MG63 (cell line): Measurements from ENCODE around the gene ARL5C. TPM values are rescaled to one million over a fixed set of nuclear protein-coding genes. Genes with fewer than 3 reads are reported as not detected.
A peak's percentile ranks its signal among the peaks of the same experiment; 100 is the strongest.

Source experiments
- DNase-seq: peaks from one replicate; pipeline ENCODE4 v3.0.0-alpha.2; 2020
- H3K27me3 ChIP-seq: fragments of 250-450 bp; sonication (Bioruptor Pico); 2 replicates; pipeline ENCODE4 v1.5.1; 2020; ENCODE audit warnings: mild to moderate bottlenecking, moderate library complexity
- H3K36me3 ChIP-seq: fragments of 250-450 bp; sonication (Bioruptor Pico); 2 replicates; pipeline ENCODE4 v1.5.1; 2020; ENCODE audit warnings: mild to moderate bottlenecking, moderate library complexity
- H3K4me3 ChIP-seq: fragments of 250-450 bp; sonication (Bioruptor Pico); 2 replicates; pipeline ENCODE4 v1.5.1; 2020; ENCODE audit warnings: mild to moderate bottlenecking, moderate library complexity
- H3K9me3 ChIP-seq: fragments of 250-450 bp; sonication (Bioruptor Pico); 2 replicates; pipeline ENCODE4 v1.5.1; 2020; ENCODE audit warnings: mild to moderate bottlenecking, moderate library complexity
- total RNA-seq: library from RNA; depleted of rRNA; stranded (reverse); fragments of >200 nt; shearing (Covaris generic); gene quantifications from 2 replicates; pipeline ENCODE4 v1.2.3, GENCODE V29; 2014; ENCODE audit warnings: low replicate concordance

ARL5C gene
- total RNA-seq, 1 experiment from 2014 or later = not detected

DNA sequence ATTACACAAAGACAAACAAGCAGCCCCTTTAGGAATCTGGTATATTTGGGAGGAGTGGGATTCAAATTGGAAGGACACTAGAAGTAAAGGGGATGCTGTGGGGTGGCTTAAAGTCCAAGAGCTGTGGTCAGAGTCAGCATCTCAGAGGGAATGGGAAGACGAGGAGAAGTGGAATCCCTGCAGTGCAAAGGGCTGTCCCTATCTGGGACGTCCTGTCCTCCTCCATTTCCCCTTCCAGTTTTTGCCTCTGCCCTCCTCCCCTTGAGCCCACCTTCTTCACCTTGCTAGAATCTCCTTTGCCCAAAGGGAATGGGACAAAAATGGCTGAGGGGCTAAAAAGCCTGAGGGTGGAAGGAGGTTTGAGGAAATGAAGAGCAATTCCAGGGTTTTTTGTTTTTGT lies 10.3 kb downstream of the ARL5C start:
- no peak for DNase-seq
- Histone ChIP-seq H3K4me3 (peak overlapping the region; percentile 74), H3K27me3 (0 out of 2 replicates have a peak, but pooled peaks cover 2% of the 10 kb centered on the region), H3K9me3 (no peaks in the 10 kb centered on the region), H3K36me3 (0 out of 2 replicates have a peak, but pooled peaks cover 2% of the 10 kb centered on the region)

- Histone ChIP-seq H3K4me3 (peak overlapping the region; percentile 74), H3K9me3 (no peaks in the 10 kb centered on the region), H3K27me3 (0 out of 2 replicates have a peak, but pooled peaks cover 2% of the 10 kb centered on the region), H3K36me3 (0 out of 2 replicates have a peak, but pooled peaks cover 2% of the 10 kb centered on the region)
- DNase-seq = peak; percentile 79
Observed at GRCh38 chr17:39153599-39154051, 12.3 kb downstream of the ARL5C start.

- Histone ChIP-seq H3K36me3 (0 out of 2 replicates have a peak, but pooled peaks cover 2% of the 10 kb centered on the region), H3K9me3 (no peaks in the 10 kb centered on the region), H3K4me3 (peak overlapping the region; percentile 74; the same call in 1 of the 2 replicates), H3K27me3 (0 out of 2 replicates have a peak, but pooled peaks cover 2% of the 10 kb centered on the region)
- DNase-seq = no peak
Observed at GRCh38 chr17:39151943-39152818, 13.8 kb downstream of the ARL5C start.

GRCh38 chr17:39151150-39151942 lies 14.6 kb downstream of the ARL5C start, which contains the start of gene PLXDC1:
PLXDC1 (minus strand) TSS chr17:39151637; CDS start chr17:39151437, 200 bp downstream.
- Histone ChIP-seq H3K36me3 (0 out of 2 replicates have a peak, but pooled peaks cover 2% of the 10 kb centered on the region), H3K4me3 (no peak within 1 kb of the TSS), H3K9me3 (no peaks in the 10 kb centered on the region), H3K27me3 (no peaks in the 10 kb centered on the region)
- no peak for DNase-seq

- H3K9me3 ChIP-seq = no peaks in the 10 kb centered on the region
- 0 out of 2 replicates have a peak, but pooled peaks cover 2% of the 10 kb centered on the region for H3K36me3 ChIP-seq
- no peak for DNase-seq
- H3K4me3 ChIP-seq = no peak overlapping the region
- no peaks in the 10 kb centered on the region for H3K27me3 ChIP-seq
Observed at GRCh38 chr17:39150795-39151149, 15.2 kb downstream of the ARL5C start.

GRCh38 chr17:39150104-39150634 lies 15.8 kb downstream of the ARL5C start:
- H3K4me3 ChIP-seq = no peak overlapping the region
- no peak for DNase-seq
- H3K36me3 ChIP-seq = 0 out of 2 replicates have a peak, but pooled peaks cover 2% of the 10 kb centered on the region
- H3K27me3 ChIP-seq = no peaks in the 10 kb centered on the region
- no peaks in the 10 kb centered on the region for H3K9me3 ChIP-seq

- no peak for DNase-seq
- Histone ChIP-seq H3K4me3 (no peak overlapping the region), H3K27me3 (no peaks in the 10 kb centered on the region), H3K9me3 (no peaks in the 10 kb centered on the region), H3K36me3 (no peaks in the 10 kb centered on the region)
Observed at GRCh38 chr17:39147221-39148185, 18.5 kb downstream of the ARL5C start.

DNA sequence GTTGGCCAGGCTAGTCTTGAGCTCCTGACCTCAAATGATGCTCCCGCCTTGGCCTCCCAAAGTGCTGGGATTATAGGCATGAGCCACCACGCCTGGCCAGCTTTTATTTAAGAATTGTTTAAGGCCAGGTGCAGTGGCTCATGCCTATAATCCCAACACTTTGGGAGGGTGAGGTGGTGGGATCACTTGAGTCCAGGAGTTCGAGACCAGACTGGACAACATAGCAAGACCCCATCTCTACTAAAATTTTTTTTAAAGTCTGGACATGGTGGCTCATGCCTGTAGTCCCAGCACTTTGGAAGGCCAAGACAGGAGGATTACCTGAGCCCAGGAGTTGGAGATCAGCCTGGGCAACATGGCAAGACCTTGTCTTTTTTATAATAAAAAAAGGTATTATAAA lies 19.7 kb downstream of the ARL5C start:
- DNase-seq = no peak
- no peaks in the 10 kb centered on the region for H3K27me3 ChIP-seq
- H3K9me3 ChIP-seq = no peaks in the 10 kb centered on the region
- H3K4me3 ChIP-seq = no peak overlapping the region
- no peaks in the 10 kb centered on the region for H3K36me3 ChIP-seq

- Histone ChIP-seq H3K36me3 (no peaks in the 10 kb centered on the region), H3K27me3 (no peaks in the 10 kb centered on the region), H3K9me3 (no peaks in the 10 kb centered on the region), H3K4me3 (no peak overlapping the region)
- DNase-seq = no peak
Observed at GRCh38 chr17:39145143-39145542, 20.8 kb downstream of the ARL5C start.

DNA sequence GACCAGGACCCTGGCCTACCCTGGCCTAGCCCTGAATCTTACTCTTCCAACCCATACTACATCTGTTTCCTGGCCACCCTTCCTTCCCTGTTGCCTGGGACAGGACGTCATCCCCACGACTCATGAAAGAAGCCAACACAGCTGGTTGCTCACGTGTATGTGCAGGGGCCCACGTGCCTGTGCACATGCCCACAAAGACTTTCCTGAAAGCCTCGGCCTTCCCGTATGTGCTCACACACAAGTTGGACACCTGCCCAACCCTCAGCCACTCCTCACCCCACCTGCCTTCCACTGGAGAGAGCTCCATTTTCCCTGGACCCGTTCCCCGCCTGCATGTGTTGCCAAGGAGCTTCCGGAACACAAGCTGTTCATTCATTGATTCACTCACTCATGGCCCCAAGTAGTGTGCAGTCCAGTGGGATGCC lies 21.5 kb downstream of the ARL5C start:
- no peaks in the 10 kb centered on the region for H3K9me3 ChIP-seq
- H3K27me3 ChIP-seq = no peaks in the 10 kb centered on the region
- no peaks in the 10 kb centered on the region for H3K36me3 ChIP-seq
- no peak overlapping the region for H3K4me3 ChIP-seq
- DNase-seq = peak; percentile 91

- H3K9me3 ChIP-seq = no peaks in the 10 kb centered on the region
- DNase-seq = peak; percentile 75
- no peak overlapping the region for H3K4me3 ChIP-seq
- H3K27me3 ChIP-seq = no peaks in the 10 kb centered on the region
- no peaks in the 10 kb centered on the region for H3K36me3 ChIP-seq
Observed at GRCh38 chr17:39143552-39144093, 22.3 kb downstream of the ARL5C start.

DNA sequence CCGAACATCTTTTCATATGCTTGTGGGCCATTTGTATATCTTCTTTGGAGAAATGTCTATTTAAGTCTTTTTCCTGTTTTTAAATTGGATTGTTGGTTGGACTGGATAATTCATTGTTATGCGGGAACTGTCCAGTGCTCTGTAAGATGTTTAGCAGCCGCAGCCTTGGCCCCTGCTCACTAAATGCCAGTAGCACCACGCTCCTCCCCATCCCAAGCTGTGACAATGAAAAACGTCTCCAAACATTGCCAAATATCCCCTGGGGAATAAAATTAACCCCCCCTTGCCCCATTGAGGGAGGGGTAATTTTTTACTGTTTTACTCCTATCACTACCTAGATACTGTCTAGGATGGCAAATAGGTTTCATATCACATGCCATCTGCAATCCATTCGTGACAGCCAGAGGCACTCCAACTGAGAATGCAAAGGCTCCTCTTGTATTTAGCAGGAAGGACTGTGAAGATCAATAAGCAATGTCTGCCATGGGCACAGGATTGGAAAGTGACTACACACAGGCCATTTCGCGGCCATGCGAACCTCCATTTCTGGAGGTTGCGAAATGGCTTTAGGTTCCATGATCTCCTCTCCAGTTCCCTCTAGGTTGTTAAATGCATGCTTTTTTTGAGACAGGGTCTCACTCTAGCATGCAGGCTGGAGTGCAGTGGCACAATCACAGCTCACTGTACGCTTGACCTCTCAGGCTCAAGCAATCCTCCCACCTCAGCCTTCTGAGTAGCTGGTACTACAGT lies 23.9 kb downstream of the ARL5C start:
- no peaks in the 10 kb centered on the region for H3K9me3 ChIP-seq
- H3K27me3 ChIP-seq = no peaks in the 10 kb centered on the region
- no peaks in the 10 kb centered on the region for H3K36me3 ChIP-seq
- no peak for DNase-seq
- no peak overlapping the region for H3K4me3 ChIP-seq

DNA sequence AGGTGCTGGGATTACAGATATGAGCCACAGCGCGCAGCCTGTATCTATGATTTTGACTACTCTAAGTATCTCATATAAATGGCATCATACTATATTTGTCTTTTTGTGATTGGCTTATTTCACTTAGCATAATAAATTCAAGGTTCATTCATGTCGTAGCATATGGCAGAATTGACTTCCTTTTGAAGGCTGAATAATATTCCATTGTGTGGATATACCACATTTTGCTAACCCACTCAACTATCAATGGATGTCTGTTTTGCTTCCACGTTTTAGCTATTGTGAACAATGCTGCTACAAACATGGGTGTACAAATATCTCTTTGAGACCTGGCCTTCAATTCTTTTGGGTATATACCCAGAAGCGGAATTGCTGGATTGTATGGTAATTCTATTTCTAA lies 24.7 kb downstream of the ARL5C start:
- DNase-seq = no peak
- Histone ChIP-seq H3K4me3 (no peak overlapping the region), H3K27me3 (no peaks in the 10 kb centered on the region), H3K9me3 (no peaks in the 10 kb centered on the region), H3K36me3 (no peaks in the 10 kb centered on the region)

DNA sequence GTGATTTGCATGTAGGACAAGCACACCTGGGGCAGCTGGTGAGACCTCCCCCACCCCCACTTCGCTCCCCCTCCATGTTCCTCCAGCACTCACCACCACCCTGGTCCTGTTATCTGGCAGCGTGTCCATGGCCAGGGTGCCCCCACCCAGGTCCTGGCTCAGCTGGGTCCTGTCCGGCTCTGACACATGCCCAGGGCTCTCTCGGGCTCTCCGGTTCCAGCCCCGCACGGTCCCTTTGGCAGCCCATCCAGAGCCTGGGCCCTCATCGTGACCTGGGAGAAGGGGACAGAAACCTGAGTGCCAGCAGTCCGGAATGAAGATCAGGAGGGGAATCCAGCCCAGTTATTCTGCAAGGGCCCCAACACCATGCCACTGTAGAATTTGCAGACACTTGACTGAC lies 26.4 kb downstream of the ARL5C start:
- no peak overlapping the region for H3K4me3 ChIP-seq
- H3K9me3 ChIP-seq = no peaks in the 10 kb centered on the region
- no peaks in the 10 kb centered on the region for H3K27me3 ChIP-seq
- no peak for DNase-seq
- no peaks in the 10 kb centered on the region for H3K36me3 ChIP-seq

DNA sequence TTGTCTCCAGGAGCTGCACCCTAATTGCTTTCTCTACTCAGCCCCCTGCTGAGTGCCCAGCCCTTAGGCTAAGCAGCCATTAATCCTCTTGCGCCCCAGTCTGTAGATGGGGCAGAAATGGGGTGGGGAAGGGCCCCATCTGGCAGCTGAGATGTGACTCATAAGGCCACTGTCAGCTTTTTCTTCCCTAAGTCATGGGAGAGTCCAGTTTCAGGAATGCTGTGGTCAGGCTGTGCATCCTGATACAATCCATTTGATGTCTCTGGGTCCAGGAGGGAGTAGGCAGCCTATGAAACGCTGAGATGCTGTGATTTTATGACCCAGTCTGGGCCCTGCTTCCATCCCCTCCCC lies 26.8 kb downstream of the ARL5C start:
- H3K4me3 ChIP-seq = no peak overlapping the region

More for the DNA sequence above, 26.8 kb downstream of the ARL5C start:
- no peaks in the 10 kb centered on the region for H3K36me3 ChIP-seq
- H3K27me3 ChIP-seq = no peaks in the 10 kb centered on the region
- peak; percentile 56 for DNase-seq
- H3K9me3 ChIP-seq = no peaks in the 10 kb centered on the region
